GM18508 (cell line): ENCODE data around the gene FYTTD1.
"Not testable (repeated sequence)": the region's sequence is repeated elsewhere in the genome, so short reads cannot be mapped to it uniquely, and the experiment has no call there.

Source experiments
- ATAC-seq: cut with Tn5 transposase; IDR thresholded peaks from one replicate; pipeline ENCODE4 v1.9.1; 2021; ENCODE audit warnings: moderate number of reproducible peaks; ENCODE audit not compliant: insufficient read depth, unreplicated experiment

FYTTD1 gene

DNA sequence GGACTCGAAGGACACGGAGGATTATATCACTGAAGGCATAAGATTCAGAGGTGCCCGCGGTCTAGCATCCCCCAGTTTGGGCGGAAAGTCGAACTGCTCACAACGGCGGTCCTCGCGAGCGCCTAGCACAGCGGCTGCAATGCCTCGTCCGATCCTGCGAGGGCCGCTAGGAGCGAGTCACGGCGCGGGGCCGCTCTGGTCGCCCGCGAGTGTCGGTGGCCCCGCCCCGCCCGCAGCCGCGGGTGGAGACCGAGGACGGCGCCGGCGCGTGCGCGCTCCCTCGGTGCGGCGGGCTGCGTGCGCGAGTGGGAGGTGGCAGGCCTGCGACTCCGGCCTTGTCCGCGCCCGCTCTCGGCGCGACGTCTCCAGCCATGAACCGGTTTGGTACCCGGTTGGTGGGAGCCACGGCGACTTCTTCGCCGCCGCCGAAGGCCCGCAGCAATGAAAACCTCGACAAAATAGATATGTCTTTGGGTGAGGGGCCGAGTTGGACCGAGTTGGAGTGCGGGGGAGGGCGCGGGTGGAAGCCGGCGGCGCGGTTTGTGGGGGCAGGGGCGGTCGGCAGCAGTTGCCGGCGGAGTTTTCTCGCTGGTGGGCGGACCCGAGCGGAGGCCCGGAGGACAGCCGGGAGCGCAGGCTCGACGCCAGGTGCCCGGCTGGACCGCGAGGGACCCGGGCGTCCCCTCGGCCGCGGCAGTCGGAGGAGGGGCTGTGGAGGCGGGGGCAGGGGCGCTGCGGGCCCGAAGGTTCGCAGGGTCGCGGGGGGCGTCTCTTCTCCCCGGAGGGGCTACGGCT is at the start of gene FYTTD1:
TSS of gene FYTTD1 (plus strand) at position 283 of the 795 bp plus-strand sequence. CDS start at position 372, 89 bp downstream.
- no peak for ATAC-seq

DNA sequence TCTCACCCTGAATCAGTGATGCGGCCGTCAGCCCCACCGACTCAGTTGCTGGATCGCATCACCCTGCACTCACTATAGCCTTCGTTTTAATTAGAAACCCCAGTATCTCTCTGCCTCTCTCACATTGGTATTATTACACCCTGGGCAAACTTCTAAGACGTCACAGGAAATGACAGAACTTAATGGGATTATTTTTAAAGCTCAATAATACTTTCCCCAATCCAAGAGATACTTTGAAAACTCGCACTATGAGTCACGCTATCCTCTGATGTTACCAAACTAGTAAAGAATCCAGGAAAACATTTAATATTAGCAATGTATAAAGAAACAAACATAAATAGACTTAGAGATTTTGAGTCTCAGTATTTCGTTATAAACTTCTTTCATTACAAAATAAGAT is 49.6 kb upstream of the FYTTD1 start:
- ATAC-seq = no peak

GRCh38 chr3:197701841-197702240 is 47.8 kb upstream of the FYTTD1 start:
- ATAC-seq = no peak

DNA sequence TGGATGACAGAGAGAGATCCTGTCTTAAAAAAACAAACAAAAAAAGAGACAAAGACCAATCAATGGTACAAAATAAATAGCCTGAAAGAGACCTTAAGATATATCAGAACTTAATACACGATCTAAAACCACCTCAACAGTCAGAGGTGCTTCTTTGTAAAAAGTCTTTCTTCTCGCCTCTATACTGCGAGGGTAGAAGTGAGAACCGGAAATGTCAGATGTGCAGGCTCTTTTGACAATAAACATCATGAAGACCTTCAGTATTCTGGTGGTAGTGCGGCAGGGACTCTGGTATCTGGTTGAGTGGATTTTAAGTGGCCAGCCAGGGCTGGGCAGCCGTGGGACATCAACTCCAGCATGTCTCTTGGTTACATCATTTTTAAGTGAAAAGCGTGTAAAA is 43.0 kb upstream of the FYTTD1 start:
- no peak for ATAC-seq

DNA sequence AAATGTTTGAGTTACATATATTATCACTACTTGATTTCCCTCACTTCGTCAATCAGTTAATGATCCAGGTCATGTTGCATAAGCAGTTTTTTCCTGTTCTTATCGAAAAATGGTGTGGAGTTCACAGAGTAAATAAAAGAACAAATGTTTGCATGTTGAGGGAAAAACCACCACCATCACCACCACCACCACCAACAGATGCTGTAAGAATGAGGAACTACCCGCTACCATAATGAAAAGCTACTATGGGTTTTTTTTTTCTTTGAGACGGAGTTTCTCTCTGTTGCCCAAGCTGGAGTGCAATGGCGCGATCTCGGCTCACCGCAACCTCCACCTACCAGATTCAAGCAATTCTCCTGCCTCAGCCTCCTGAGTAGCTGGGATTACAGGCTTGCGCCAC is 40.5 kb upstream of the FYTTD1 start:
- ATAC-seq = no peak

- not testable (repeated sequence) for ATAC-seq
Observed at GRCh38 chr3:197710965-197711364, 38.7 kb upstream of the FYTTD1 start.

GRCh38 chr3:197711973-197712707 is 37.5 kb upstream of the FYTTD1 start:
- peak; percentile 80 for ATAC-seq

DNA sequence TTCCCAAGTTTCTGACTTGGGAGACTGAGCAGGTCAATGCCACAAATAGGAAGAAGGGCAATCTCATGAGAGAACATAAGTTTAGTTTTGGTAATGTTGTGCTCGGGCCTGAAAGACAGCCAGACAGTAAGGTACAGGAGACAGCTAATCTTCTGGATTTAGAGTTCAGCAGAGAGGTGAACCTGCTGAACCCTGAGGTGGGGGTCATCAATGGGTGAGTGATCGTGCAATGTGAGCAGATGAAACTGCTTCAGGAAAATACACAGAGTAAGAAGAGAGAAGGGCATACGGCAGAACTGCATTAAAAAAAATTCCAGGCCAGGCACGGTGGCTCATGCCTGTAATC is 36.2 kb upstream of the FYTTD1 start:
- ATAC-seq = no peak

- ATAC-seq = no peak
Observed at GRCh38 chr3:197714251-197714650, 35.4 kb upstream of the FYTTD1 start.

DNA sequence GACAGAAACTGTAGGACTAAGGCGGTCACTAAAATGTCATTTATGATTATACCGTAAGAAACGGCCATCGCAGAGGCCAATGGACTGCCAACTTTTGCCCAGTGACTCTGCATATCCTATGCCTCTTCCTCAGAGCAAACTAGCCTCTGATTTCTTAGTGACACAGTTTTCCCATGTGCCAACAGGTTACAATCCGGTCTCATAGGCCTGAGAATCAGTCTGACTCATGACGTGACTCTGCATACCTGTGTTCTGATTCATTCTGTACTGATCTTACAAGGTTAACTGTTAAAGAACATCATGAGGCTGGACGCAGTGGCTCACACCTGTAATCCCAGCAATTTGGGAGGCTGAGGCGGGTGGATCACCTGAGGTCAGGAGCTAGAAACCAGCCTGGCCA is 30.8 kb upstream of the FYTTD1 start:
- ATAC-seq = no peak

GRCh38 chr3:197720694-197721093 is 29.0 kb upstream of the FYTTD1 start:
- ATAC-seq = no peak

GRCh38 chr3:197722734-197723133 is 26.9 kb upstream of the FYTTD1 start:
- ATAC-seq = no peak

GRCh38 chr3:197727878-197728277 is 21.8 kb upstream of the FYTTD1 start:
- ATAC-seq = not testable (repeated sequence)

DNA sequence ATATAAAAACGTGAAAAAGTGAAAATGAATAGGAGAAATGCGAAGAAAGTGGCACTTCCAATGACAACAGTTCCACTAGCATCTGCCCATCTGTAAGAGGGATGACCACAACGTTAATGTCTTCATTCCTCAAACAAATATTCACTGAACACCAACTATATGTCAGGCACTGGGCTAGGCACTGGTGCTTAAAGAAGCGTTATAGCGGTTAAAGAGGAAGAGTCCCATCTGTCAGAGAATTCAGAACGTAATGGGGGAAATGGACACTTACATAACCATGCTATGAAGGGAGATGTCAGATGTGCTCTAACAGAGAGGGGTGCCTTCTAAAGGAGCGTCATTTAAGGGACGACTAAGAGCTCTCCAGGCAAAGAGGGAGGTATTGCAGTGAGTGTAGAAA is 21.2 kb upstream of the FYTTD1 start:
- ATAC-seq = no peak

GRCh38 chr3:197730200-197730599 is 19.5 kb upstream of the FYTTD1 start:
- ATAC-seq = no peak

DNA sequence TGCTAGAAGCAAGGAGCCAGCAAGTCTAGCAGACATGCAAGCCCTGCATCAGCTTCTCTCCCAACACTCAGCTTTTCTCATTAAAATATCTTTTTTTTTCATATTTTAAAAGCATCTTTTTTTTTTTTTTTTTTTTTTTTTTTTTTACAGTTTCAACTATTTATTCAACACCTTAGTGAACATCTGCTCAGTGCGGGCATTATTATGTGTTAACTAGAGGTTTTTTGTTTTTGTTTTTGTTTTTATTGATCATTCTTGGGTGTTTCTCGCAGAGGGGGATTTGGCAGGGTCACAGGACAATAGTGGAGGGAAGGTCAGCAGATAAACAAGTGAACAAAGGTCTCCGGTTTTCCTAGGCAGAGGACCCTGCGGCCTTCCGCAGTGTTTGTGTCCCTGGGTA is 18.9 kb upstream of the FYTTD1 start:
- ATAC-seq = not testable (repeated sequence)

DNA sequence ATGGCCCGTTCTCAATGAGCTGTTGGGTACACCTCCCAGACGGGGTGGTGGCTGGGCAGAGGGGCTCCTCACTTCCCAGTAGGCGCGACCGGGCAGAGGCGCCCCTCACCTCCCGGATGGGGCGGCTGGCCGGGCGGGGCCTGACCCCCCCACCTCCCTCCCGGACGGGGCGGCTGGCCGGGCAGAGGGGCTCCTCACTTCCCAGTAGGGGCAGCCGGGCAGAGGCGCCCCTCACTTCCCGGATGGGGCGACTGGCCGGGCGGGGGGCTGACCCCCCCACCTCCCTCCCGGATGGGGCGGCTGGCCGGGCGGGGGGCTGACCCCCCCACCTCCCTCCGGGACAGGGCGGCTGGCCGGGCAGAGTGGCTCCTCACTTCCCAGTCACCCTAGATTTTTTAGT is 18.2 kb upstream of the FYTTD1 start:
- ATAC-seq = not testable (repeated sequence)

GRCh38 chr3:197733042-197733441 is 16.6 kb upstream of the FYTTD1 start:
- no peak for ATAC-seq

- peak; percentile 48 for ATAC-seq
Observed at GRCh38 chr3:197734667-197735318, 14.9 kb upstream of the FYTTD1 start.

DNA sequence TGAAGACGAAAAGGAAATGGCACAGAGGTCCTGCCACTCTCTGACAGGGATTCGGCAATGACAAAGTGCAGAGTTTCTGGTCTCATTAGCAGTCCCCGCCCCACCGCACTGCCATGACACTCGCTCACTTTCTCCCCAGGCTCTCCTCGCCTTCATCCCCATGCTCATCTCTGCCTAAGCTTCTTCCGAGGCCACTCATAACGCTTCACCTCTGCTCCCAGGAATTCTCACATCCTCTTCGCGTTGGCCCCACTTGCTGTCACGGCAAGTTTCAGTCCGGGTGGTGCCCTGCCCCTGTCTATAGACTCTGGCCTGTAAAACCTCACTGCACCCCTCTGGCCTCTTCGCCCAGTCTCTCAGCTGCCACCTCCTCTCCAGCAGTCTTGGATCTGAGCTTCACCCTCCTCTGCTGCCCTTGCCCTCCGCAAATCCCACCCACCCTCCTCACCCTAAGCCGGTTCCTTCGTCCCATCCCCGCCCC is 13.6 kb upstream of the FYTTD1 start:
- ATAC-seq = no peak
